Nephron (organoid): ENCODE data around the gene KRTAP10-10.

Experiments
- H3K27ac Mint-ChIP-seq, 3 experiments: 2 replicates each; pipeline ENCODE4 v1.8.0; 2020; ENCODE audit warnings: mixed read lengths in 3 of 3, mild to moderate bottlenecking in 2 of 3, moderate library complexity in 1 of 3
- H3K27me3 Mint-ChIP-seq: 2 replicates; pipeline ENCODE4 v1.8.0; 2021; ENCODE audit warnings: low read depth, mild to moderate bottlenecking, moderate library complexity, mixed read lengths
- H3K36me3 Mint-ChIP-seq: 2 replicates; pipeline ENCODE4 v1.8.0; 2020; ENCODE audit warnings: low read depth, mixed read lengths
- H3K4me1 Mint-ChIP-seq: 2 replicates; pipeline ENCODE4 v1.8.0; 2020; ENCODE audit warnings: mixed read lengths
- H3K4me3 Mint-ChIP-seq, 3 experiments: 2 replicates each; pipeline ENCODE4 v1.8.0; 2020; ENCODE audit warnings: mild to moderate bottlenecking in 3 of 3, mixed read lengths in 3 of 3, moderate library complexity in 2 of 3
- H3K9me3 Mint-ChIP-seq: 2 replicates; pipeline ENCODE4 v1.8.0; 2020; ENCODE audit warnings: mixed read lengths
- TF ChIP-seq, protein P1 (sequence below), 3 experiments: fragments of 200-600 bp; sonication (generic); IDR thresholded peaks; one replicate each; pipeline ENCODE4 v1.5.0; 2021; ENCODE audit warnings: antibody characterized with exemption in 3 of 3; ENCODE audit not compliant: unreplicated experiment in 3 of 3

Gene KRTAP10-10

DNA sequence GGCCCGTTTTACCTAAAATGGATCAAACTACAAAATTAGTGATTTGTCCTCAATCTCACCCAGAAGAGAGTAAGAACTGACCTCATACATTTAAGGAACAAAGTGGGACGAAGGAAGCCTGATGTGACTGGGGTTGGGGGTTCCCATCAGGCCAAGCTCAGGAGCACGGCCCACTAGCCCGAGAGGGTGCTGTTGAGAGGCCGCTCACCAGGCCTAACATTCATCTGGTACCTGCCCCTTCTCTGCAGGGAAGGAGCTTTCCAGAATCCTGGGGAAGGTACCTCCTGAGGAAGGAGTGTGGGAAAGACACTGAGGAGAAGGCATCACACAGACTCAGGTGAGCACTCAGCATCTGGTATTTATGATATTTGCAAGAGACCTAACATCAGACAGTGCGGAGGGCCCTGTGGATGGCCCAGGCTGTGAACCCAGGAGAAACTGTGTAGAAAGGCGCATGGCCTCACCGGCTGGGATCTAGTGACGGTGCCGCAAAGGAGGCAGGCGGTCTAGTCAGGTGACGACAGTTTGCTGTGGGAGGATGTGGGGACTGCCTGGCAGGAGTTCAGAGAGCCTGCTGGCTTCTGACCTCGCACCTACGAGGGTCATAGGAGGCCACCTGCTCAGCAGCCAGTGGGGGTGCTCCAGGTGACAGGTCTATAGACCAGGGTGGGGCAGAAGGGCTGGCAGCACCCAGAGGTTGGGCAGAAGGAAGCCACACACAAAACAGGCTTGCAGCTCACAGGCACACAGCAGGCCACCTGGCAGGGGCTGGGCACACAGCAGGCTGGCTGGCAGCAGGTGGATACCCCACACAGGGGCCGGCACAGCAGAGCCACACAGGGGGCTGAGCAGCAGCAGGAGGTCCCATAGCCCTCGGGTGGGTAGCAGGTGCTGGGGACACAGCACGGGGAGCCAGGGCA lies 16.8 kb downstream of the KRTAP10-10 start:
- Mint-ChIP-seq H3K4me1 (no peaks in the 10 kb centered on the region), H3K27ac (no peak overlapping the region), H3K4me3 (no peak overlapping the region), H3K36me3 (no peaks in the 10 kb centered on the region), H3K9me3 (peaks cover 34% of the 10 kb centered on the region), H3K27me3 (peaks cover 14% of the 10 kb centered on the region)
- TF ChIP-seq, protein P1, sequence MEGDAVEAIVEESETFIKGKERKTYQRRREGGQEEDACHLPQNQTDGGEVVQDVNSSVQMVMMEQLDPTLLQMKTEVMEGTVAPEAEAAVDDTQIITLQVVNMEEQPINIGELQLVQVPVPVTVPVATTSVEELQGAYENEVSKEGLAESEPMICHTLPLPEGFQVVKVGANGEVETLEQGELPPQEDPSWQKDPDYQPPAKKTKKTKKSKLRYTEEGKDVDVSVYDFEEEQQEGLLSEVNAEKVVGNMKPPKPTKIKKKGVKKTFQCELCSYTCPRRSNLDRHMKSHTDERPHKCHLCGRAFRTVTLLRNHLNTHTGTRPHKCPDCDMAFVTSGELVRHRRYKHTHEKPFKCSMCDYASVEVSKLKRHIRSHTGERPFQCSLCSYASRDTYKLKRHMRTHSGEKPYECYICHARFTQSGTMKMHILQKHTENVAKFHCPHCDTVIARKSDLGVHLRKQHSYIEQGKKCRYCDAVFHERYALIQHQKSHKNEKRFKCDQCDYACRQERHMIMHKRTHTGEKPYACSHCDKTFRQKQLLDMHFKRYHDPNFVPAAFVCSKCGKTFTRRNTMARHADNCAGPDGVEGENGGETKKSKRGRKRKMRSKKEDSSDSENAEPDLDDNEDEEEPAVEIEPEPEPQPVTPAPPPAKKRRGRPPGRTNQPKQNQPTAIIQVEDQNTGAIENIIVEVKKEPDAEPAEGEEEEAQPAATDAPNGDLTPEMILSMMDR (IDR thresholded peaks at IDR 0.05; ENCODE audit: unreplicated experiment in 3 of 3): no peak

DNA sequence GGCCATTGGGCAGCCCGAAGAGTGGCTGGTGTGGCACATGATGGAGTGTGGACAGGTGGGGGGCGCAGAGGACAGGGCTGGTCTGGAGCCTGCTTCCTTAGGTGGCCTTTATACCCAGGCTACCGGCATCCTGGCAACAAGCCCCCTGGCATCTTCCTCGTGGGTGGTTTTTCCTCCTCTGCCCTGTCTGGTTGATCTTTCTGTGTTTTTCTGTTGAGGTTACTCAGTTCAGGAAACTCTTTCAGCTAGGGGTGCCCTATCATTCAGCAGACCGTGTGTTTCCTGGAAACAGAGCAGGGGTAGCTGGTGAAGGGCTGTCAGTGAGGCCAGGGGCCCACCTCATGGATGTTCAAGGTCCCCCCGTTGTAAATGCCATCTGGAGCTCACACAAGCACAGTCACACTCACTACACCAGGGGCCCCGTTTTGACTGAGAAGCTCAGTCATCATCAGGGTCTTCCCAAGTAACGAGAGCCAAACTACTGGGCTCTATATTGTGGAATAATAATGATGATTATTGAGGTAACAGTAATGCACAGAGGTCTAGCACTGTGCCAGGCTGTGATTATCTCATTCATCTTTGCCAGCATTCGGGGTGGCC lies 17.5 kb downstream of the KRTAP10-10 start, which contains the start of gene KRTAP12-4:
Gene KRTAP12-4, minus strand, starts transcription at position 84 of the 600 bp plus-strand sequence. Its CDS starts 45 bp downstream, at position 39.
- no peaks in the 10 kb centered on the region for H3K36me3 Mint-ChIP-seq
- H3K27ac Mint-ChIP-seq: no peak within 1 kb of the TSS
- peaks cover 14% of the 10 kb centered on the region for H3K27me3 Mint-ChIP-seq
- no peak within 1 kb of the TSS for H3K4me3 Mint-ChIP-seq
- TF ChIP-seq, protein P1 (IDR thresholded peaks at IDR 0.05; ENCODE audit: unreplicated experiment in 3 of 3): no peak
- H3K4me1 Mint-ChIP-seq: no peaks in the 10 kb centered on the region
- peaks cover 34% of the 10 kb centered on the region for H3K9me3 Mint-ChIP-seq

DNA sequence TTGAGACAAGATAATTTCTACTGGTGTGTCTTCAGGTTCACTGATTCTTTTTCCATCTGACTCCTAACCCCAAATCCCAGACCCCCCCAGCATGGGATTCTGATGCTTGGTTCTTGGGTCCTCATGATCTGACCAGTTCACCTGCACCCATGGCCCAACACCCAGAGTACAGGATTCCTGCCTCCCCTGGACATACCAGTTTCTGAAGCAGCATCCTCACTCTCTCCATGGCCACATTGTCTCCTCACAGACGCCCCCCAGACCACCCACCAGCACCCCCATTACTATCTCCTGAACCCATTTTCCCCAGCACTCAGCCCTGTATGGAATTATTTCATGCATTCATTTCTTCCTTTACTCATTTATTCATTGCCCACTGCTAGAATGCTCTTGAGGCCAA lies 19.7 kb downstream of the KRTAP10-10 start:
- Mint-ChIP-seq H3K9me3 (peaks cover 41% of the 10 kb centered on the region), H3K4me3 (no peak overlapping the region), H3K27ac (no peak overlapping the region), H3K4me1 (no peaks in the 10 kb centered on the region), H3K36me3 (no peaks in the 10 kb centered on the region), H3K27me3 (peaks cover 9% of the 10 kb centered on the region)
- TF ChIP-seq, protein P1 (IDR thresholded peaks at IDR 0.05; ENCODE audit: unreplicated experiment in 3 of 3): no peak

DNA sequence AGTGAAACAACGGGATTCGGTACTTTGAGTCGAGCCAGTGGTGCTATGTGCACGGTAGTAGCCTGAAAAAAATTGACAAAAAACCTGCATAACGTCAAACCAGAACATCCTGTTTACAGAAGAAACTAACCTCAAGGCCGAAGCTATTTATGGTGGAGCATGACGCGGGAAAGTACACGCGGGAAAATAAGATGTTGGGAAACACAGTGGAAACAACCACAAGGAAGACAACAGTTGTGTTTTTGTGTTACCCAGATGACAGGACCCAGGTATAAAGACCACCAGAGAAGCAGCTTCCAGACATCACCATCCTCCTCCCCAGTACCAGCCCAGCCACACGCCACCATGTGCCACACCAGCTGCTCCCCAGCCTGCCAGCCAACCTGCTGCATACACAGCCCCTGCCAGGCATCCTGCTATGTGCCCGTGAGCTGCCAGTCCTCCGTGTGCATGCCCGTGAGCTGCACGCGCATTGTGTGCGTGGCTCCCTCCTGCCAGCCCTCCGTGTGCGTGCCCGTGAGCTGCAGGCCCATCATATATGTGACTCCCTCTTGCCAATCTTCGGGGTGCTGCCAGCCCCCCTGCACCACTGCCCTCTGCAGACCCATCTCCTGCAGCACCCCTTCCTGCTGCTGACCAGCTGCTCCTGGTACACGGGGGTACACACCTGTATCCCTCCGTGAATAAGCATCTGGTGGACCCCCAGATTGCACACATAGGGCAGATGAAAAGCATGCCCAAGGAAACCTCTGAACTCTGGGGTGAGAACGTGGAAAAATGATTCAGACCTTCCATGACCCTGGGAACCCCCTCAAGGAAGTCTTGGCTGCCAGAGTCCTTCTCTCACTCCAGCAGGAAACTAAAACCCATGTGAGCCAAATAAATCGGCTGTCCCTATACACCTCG lies 20.7 kb downstream of the KRTAP10-10 start, which contains the start of gene KRTAP12-3:
Gene KRTAP12-3, plus strand, starts transcription at position 298 of the 906 bp plus-strand sequence. Its CDS starts 48 bp downstream, at position 346.
- TF ChIP-seq, protein P1 (IDR thresholded peaks at IDR 0.05; ENCODE audit: unreplicated experiment in 3 of 3): no peak
- Mint-ChIP-seq H3K27me3 (peaks cover 6% of the 10 kb centered on the region), H3K9me3 (peaks cover 43% of the 10 kb centered on the region), H3K4me1 (no peaks in the 10 kb centered on the region), H3K4me3 (no peak within 1 kb of the TSS), H3K27ac (no peak within 1 kb of the TSS), H3K36me3 (no peaks in the 10 kb centered on the region)

DNA sequence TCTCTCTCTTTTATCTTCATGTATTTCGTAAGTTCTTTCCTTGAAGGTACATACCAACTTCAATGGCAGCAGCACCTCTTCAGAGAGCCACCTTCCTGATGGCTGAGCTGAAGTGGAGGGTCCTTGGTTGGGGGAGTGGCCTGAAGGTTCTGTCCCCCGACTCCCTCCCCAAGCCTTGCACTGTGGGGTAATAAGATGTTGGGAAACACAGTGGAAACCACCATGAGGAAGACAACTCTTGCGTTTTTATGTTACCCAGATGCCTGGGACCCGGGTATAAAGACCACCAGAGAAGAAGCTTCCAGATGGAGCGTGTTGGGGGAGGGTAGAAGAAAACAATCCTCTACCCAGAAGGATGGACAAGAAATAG lies 21.4 kb downstream of the KRTAP10-10 start:
- Mint-ChIP-seq H3K27ac (no peak overlapping the region), H3K36me3 (no peaks in the 10 kb centered on the region), H3K27me3 (peaks cover 4% of the 10 kb centered on the region), H3K9me3 (peaks cover 42% of the 10 kb centered on the region), H3K4me1 (no peaks in the 10 kb centered on the region), H3K4me3 (no peak overlapping the region)
- TF ChIP-seq, protein P1 (IDR thresholded peaks at IDR 0.05; ENCODE audit: unreplicated experiment in 3 of 3): no peak
